GM18907 (cell line): Measurements from ENCODE around the gene C1QL4.

ENCODE experiments used
- ATAC-seq: cut with Tn5 transposase; IDR thresholded peaks from one replicate; pipeline ENCODE4 v1.9.1; 2021; ENCODE audit warnings: mild to moderate bottlenecking, moderate library complexity; ENCODE audit not compliant: unreplicated experiment

Gene C1QL4

GRCh38 chr12:49348781-49349180 lies 11.8 kb upstream of the C1QL4 start:
- no peak for ATAC-seq

GRCh38 chr12:49347311-49348193 lies 10.6 kb upstream of the C1QL4 start:
- ATAC-seq = no peak

GRCh38 chr12:49346659-49347310 lies 9.8 kb upstream of the C1QL4 start, which contains the start of gene DNAJC22:
Gene DNAJC22 (plus strand): TSS chr12:49346888. CDS start chr12:49348873, 1,985 bp downstream.
- no peak for ATAC-seq

GRCh38 chr12:49345825-49346658 lies 9.1 kb upstream of the C1QL4 start:
- ATAC-seq = no peak

- no peak for ATAC-seq
Observed at GRCh38 chr12:49345051-49345824, 8.2 kb upstream of the C1QL4 start.

- ATAC-seq = no peak
Observed at GRCh38 chr12:49344486-49345050, 7.6 kb upstream of the C1QL4 start.

- ATAC-seq = no peak
Observed at GRCh38 chr12:49342914-49343731, 6.1 kb upstream of the C1QL4 start.

GRCh38 chr12:49342066-49342913 lies 5.3 kb upstream of the C1QL4 start:
- ATAC-seq = peak; percentile 81

GRCh38 chr12:49341777-49342065 lies 4.7 kb upstream of the C1QL4 start:
- ATAC-seq = no peak

GRCh38 chr12:49340971-49341776 lies 4.2 kb upstream of the C1QL4 start:
- no peak for ATAC-seq

GRCh38 chr12:49340095-49340870 lies 3.3 kb upstream of the C1QL4 start:
- no peak for ATAC-seq

GRCh38 chr12:49339464-49339861 lies 2.5 kb upstream of the C1QL4 start:
- no peak for ATAC-seq

- no peak for ATAC-seq
Observed at GRCh38 chr12:49338830-49339463, 2.0 kb upstream of the C1QL4 start.

GRCh38 chr12:49335955-49336644 lies 888 bp downstream of the C1QL4 start:
- ATAC-seq = no peak

- no peak for ATAC-seq
Observed at GRCh38 chr12:49335118-49335954, 1.7 kb downstream of the C1QL4 start.
